Caco-2 (cell line): ENCODE data around the gene AP4E1. TPM values are rescaled to one million over a fixed set of nuclear protein-coding genes. Genes with fewer than 3 reads are reported as not detected.

Experiments
- BruUV-seq: library from RNA; stranded (reverse); fragments of 400-500 nt; replicated peaks from 2 replicates; lab custom pipeline; 2021; lab: Mats Ljungman, UMichigan
- CTCF ChIA-PET: fragments of 300-600 bp; sonication (Branson Sonifier 250); formaldehyde crosslinking; loops from one replicate; lab custom pipeline; 2022; ENCODE audit warnings: antibody characterized with exemption; lab: Charles Lee
- POLR2A ChIA-PET: fragments of 300-600 bp; sonication (Branson Sonifier 250); formaldehyde crosslinking; loops from one replicate; lab custom pipeline; 2022; ENCODE audit warnings: antibody characterized with exemption; lab: Charles Lee
- DNase-seq, 2 experiments: peaks; one replicate each; pipeline versions ENCODE4 v3.0.0 to v3.0.0-alpha.2; 2020 to 2022
- H3K27me3 ChIP-seq: replicated peaks from 2 replicates; pipeline ENCODE4 v1.6.0; 2011; ENCODE audit warnings: low read length; ENCODE audit not compliant: control insufficient read depth, insufficient read depth
- H3K36me3 ChIP-seq: 2 replicates; pipeline ENCODE4 v1.5.1; 2011; ENCODE audit warnings: low read length; ENCODE audit not compliant: control insufficient read depth, insufficient read depth
- H3K4me1 ChIP-seq: fragments of 250-450 bp; sonication (Bioruptor Pico); 2 replicates; pipeline ENCODE4 v1.5.1; 2020; ENCODE audit warnings: mild to moderate bottlenecking
- H3K4me3 ChIP-seq: 2 replicates; pipeline ENCODE4 v1.5.1; 2011; ENCODE audit warnings: low read depth, mild to moderate bottlenecking, control low read depth, low read length
- H3K9me3 ChIP-seq: fragments of 250-450 bp; sonication (Bioruptor Pico); 2 replicates; pipeline ENCODE4 v1.5.1; 2020; ENCODE audit warnings: mild to moderate bottlenecking, moderate library complexity
- H3K27ac Mint-ChIP-seq: one replicate; pipeline ENCODE4 v1.8.0; 2022; ENCODE audit warnings: mixed read lengths; ENCODE audit not compliant: unreplicated experiment
- H3K27me3 Mint-ChIP-seq: one replicate; pipeline ENCODE4 v1.8.0; 2022; ENCODE audit warnings: mixed read lengths; ENCODE audit not compliant: insufficient read depth, unreplicated experiment
- H3K36me3 Mint-ChIP-seq: one replicate; pipeline ENCODE4 v1.8.0; 2022; ENCODE audit warnings: mild to moderate bottlenecking, mixed read lengths; ENCODE audit not compliant: insufficient read depth, unreplicated experiment
- H3K4me1 Mint-ChIP-seq: one replicate; pipeline ENCODE4 v1.8.0; 2022; ENCODE audit warnings: low read depth, mixed read lengths; ENCODE audit not compliant: unreplicated experiment
- H3K4me3 Mint-ChIP-seq: one replicate; pipeline ENCODE4 v1.8.0; 2022; ENCODE audit warnings: mild to moderate bottlenecking, moderate library complexity, mixed read lengths; ENCODE audit not compliant: unreplicated experiment
- H3K9me3 Mint-ChIP-seq: one replicate; pipeline ENCODE4 v1.8.0; 2022; ENCODE audit warnings: mixed read lengths; ENCODE audit not compliant: unreplicated experiment
- intact Hi-C: fragments of 100-400 bp; cut with micrococcal nuclease; formaldehyde crosslinking; loops from one replicate; pipeline ENCODE4 v1.10.0; 2022; ENCODE audit not compliant: unreplicated experiment
- total RNA-seq: library from RNA; stranded (reverse); gene quantifications from 2 replicates; pipeline ENCODE4 v1.2.3, GENCODE V29; 2022
- TF ChIP-seq, protein P1 (sequence below), 2 experiments: fragments of 200-600 bp in 1 of 2; IDR thresholded peaks; 1 replicate in 1 of 2; 2 replicates in 1 of 2; pipeline versions ENCODE4 v1.5.1 to v1.8.0; 2011 to 2022; ENCODE audit warnings: antibody characterized with exemption in 1 of 2, control low read depth in 1 of 2, inconsistent platforms in 1 of 2, low read depth in 1 of 2, low read length in 1 of 2, mild to moderate bottlenecking in 1 of 2, moderate library complexity in 1 of 2; ENCODE audit not compliant: insufficient read depth in 1 of 2, severe bottlenecking in 1 of 2, unreplicated experiment in 1 of 2

The AP4E1 gene
- total RNA-seq, 1 experiment from 2014 or later, result 15.9 TPM

DNA sequence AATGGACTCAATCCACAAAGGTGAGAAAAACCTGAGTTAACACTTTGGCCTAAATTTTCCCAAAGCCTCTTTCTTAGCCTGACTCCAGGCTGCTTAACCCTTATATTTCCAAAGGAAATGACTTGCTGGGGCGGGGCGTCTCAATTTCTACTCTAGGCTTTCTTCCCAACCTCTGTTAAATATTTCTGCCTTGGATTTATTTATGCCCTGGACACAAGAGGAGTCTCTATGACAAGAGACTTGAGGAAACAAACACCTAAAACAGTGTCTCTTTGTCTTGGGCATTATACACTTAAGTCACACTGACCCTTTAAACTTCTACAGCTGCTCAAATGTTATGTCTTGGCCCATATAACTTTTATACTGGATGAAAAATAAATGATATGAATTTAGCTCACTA, 28.3 kb upstream of the AP4E1 start:
- Histone ChIP-seq H3K9me3 (peaks cover 4% of the 10 kb centered on the region), H3K27me3 (no peaks in the 10 kb centered on the region), H3K4me1 (peaks cover 26% of the 10 kb centered on the region), H3K4me3 (no peak overlapping the region), H3K36me3 (no peaks in the 10 kb centered on the region)
- no TSS peak for BruUV-seq
- POLR2A ChIA-PET, result no interaction called here
- Mint-ChIP-seq H3K36me3 (peaks cover 10% of the 10 kb centered on the region), H3K4me1 (peaks cover 30% of the 10 kb centered on the region), H3K27ac (peak overlapping the region; percentile 83), H3K27me3 (no peaks in the 10 kb centered on the region), H3K9me3 (no peaks in the 10 kb centered on the region), H3K4me3 (no peak overlapping the region)
- CTCF ChIA-PET, result interaction anchor here (1.0 kb wide), 1 partner anchor 258 kb away, joined by 3 read pairs; no protein-coding TSS in a partner anchor
- TF ChIP-seq, protein P1, sequence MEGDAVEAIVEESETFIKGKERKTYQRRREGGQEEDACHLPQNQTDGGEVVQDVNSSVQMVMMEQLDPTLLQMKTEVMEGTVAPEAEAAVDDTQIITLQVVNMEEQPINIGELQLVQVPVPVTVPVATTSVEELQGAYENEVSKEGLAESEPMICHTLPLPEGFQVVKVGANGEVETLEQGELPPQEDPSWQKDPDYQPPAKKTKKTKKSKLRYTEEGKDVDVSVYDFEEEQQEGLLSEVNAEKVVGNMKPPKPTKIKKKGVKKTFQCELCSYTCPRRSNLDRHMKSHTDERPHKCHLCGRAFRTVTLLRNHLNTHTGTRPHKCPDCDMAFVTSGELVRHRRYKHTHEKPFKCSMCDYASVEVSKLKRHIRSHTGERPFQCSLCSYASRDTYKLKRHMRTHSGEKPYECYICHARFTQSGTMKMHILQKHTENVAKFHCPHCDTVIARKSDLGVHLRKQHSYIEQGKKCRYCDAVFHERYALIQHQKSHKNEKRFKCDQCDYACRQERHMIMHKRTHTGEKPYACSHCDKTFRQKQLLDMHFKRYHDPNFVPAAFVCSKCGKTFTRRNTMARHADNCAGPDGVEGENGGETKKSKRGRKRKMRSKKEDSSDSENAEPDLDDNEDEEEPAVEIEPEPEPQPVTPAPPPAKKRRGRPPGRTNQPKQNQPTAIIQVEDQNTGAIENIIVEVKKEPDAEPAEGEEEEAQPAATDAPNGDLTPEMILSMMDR (IDR thresholded peaks at IDR 0.05; ENCODE audit: insufficient read depth in 1 of 2, low read depth in 1 of 2, low read length in 1 of 2, severe bottlenecking in 1 of 2, unreplicated experiment in 1 of 2), result no peak
- intact Hi-C loops, result no loop called here
- no peak for DNase-seq

DNA sequence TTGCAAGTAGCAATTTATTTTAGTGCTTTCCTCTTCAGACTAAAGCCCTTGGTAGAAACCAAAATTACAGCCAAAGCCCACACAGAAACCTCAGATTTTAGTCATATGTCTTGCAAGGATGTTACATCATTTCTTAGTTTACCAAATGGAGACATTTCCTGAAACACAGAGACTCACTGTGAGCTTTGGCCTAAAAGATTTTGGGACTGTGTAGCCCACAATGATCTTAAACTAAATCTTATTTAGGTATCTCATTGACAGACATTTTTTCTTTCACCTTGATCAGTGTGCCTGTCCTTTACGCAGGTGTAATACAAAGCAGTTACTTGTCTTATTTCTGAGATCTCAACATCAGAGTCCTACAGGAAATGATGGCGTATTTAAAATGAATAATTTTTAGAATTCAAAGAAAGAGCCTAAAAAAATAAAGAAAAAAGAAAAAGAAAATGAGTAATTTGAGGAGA, 27.8 kb upstream of the AP4E1 start:
- Histone ChIP-seq H3K9me3 (peaks cover 4% of the 10 kb centered on the region), H3K4me1 (peaks cover 22% of the 10 kb centered on the region), H3K27me3 (no peaks in the 10 kb centered on the region), H3K4me3 (no peak overlapping the region), H3K36me3 (no peaks in the 10 kb centered on the region)
- CTCF ChIA-PET, result interaction anchor here (1.0 kb wide), 1 partner anchor 258 kb away, joined by 3 read pairs; no protein-coding TSS in a partner anchor
- no TSS peak for BruUV-seq
- TF ChIP-seq, protein P1 (IDR thresholded peaks at IDR 0.05; ENCODE audit: insufficient read depth in 1 of 2, low read depth in 1 of 2, low read length in 1 of 2, severe bottlenecking in 1 of 2, unreplicated experiment in 1 of 2), result no peak
- H3K9me3 Mint-ChIP-seq, result no peaks in the 10 kb centered on the region
- peaks cover 7% of the 10 kb centered on the region for H3K36me3 Mint-ChIP-seq
- intact Hi-C loops, result no loop called here
- H3K27me3 Mint-ChIP-seq, result no peaks in the 10 kb centered on the region
- peak overlapping the region; percentile 83 for H3K27ac Mint-ChIP-seq
- no peak for DNase-seq
- H3K4me1 Mint-ChIP-seq, result peaks cover 26% of the 10 kb centered on the region
- POLR2A ChIA-PET, result no interaction called here
- H3K4me3 Mint-ChIP-seq, result no peak overlapping the region

DNA sequence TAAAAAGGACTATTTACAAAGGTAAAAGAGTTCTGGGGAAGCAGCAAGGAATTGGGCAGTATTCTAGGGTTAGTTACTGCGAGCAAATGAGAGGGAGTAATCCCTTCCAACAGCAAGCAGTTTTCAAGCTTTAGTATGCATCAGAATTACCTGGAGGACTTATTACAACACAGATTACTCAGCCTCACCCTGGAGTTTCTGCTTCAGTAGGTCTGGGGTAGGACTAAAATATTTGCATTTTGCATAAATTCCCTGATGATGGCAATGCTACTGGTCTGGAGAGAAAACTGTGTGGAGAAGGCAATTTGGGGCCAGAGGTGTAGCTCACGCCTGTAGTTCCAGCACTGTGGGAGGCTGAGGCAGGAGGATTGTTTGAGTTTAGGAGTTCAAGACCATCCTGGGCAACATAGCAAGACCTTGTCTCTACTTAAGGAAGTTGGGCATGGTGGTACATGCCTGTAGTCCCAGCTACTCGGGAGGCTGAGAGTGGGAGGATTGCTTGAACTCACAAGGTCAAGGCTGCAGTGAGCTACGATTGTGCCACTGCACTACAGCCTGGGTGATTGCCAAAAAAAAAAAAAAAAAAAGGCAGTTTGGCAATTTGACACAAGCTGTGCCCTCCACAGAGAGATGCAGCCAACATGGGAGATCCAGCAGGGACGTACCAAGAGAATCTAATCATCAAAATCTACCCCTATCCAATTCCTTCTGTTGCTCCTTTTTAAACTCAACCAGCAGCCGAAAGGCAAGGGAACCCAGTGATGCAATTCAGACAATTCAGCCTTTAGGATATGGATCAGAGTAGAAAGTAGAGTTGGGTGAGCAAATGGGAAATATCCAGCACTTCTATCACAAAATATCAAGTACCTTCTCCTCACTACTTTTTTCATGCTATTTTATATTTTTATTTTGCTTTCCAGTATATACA, 27.1 kb upstream of the AP4E1 start:
- no peak for DNase-seq
- H3K9me3 Mint-ChIP-seq, result no peaks in the 10 kb centered on the region

More for the DNA sequence above, 27.1 kb upstream of the AP4E1 start:
- Histone ChIP-seq H3K9me3 (peaks cover 1% of the 10 kb centered on the region), H3K4me3 (no peak overlapping the region), H3K36me3 (no peaks in the 10 kb centered on the region), H3K4me1 (peaks cover 15% of the 10 kb centered on the region), H3K27me3 (no peaks in the 10 kb centered on the region)
- POLR2A ChIA-PET, result no interaction called here
- TF ChIP-seq, protein P1 (IDR thresholded peaks at IDR 0.05; ENCODE audit: insufficient read depth in 1 of 2, low read depth in 1 of 2, low read length in 1 of 2, severe bottlenecking in 1 of 2, unreplicated experiment in 1 of 2), result no peak
- intact Hi-C loops, result no loop called here
- no peak overlapping the region for H3K4me3 Mint-ChIP-seq
- H3K27me3 Mint-ChIP-seq, result no peaks in the 10 kb centered on the region
- H3K36me3 Mint-ChIP-seq, result peaks cover 7% of the 10 kb centered on the region
- H3K4me1 Mint-ChIP-seq, result peaks cover 24% of the 10 kb centered on the region
- peak overlapping the region; percentile 83 for H3K27ac Mint-ChIP-seq
- BruUV-seq, result no TSS peak
- CTCF ChIA-PET, result interaction anchor here (1.0 kb wide), 1 partner anchor 259 kb away, joined by 3 read pairs; no protein-coding TSS in a partner anchor
